ENCODE data around the gene PDLIM4.

The PDLIM4 gene

GRCh38 chr5:132253452-132254320 is 3.8 kb upstream of the PDLIM4 start:
- no peak for DNase-seq (ENCODE audit: low read depth in 2 of 3, low spot score in 1 of 3)

- DNase-seq (ENCODE audit: low read depth in 2 of 3, low spot score in 1 of 3): no peak
Observed at GRCh38 chr5:132254321-132254977, 3.0 kb upstream of the PDLIM4 start.

- no peak for DNase-seq (ENCODE audit: low read depth in 2 of 3, low spot score in 1 of 3)
Observed at GRCh38 chr5:132256086-132256782, 1.3 kb upstream of the PDLIM4 start.

- no peak for DNase-seq (ENCODE audit: low read depth in 2 of 3, low spot score in 1 of 3)
Observed at GRCh38 chr5:132256783-132257130, 739 bp upstream of the PDLIM4 start.

- no peak for DNase-seq (ENCODE audit: low read depth in 2 of 3, low spot score in 1 of 3)
Observed at GRCh38 chr5:132258102-132259068, 889 bp downstream of the PDLIM4 start.

GRCh38 chr5:132259069-132259851 is 1.8 kb downstream of the PDLIM4 start:
- DNase-seq (ENCODE audit: low read depth in 2 of 3, low spot score in 1 of 3): no peak

- no peak for DNase-seq (ENCODE audit: low read depth in 2 of 3, low spot score in 1 of 3)
Observed at GRCh38 chr5:132260051-132260450, 2.6 kb downstream of the PDLIM4 start.

GRCh38 chr5:132260714-132261551 is 3.4 kb downstream of the PDLIM4 start:
- DNase-seq (ENCODE audit: low read depth in 2 of 3, low spot score in 1 of 3): no peak

GRCh38 chr5:132261881-132262845 is 4.7 kb downstream of the PDLIM4 start:
- DNase-seq (ENCODE audit: low read depth in 2 of 3, low spot score in 1 of 3): no peak

GRCh38 chr5:132262882-132263547 is 5.5 kb downstream of the PDLIM4 start:
- DNase-seq (ENCODE audit: low read depth in 2 of 3, low spot score in 1 of 3): no peak

- DNase-seq (ENCODE audit: low read depth in 2 of 3, low spot score in 1 of 3): no peak
Observed at GRCh38 chr5:132263548-132264261, 6.2 kb downstream of the PDLIM4 start.

GRCh38 chr5:132264546-132265335 is 7.2 kb downstream of the PDLIM4 start:
- no peak for DNase-seq (ENCODE audit: low read depth in 2 of 3, low spot score in 1 of 3)

GRCh38 chr5:132265336-132266030 is 8.0 kb downstream of the PDLIM4 start:
- no peak for DNase-seq (ENCODE audit: low read depth in 2 of 3, low spot score in 1 of 3)

- no peak for DNase-seq (ENCODE audit: low read depth in 2 of 3, low spot score in 1 of 3)
Observed at GRCh38 chr5:132266031-132266835, 8.7 kb downstream of the PDLIM4 start.

- DNase-seq (ENCODE audit: low read depth in 2 of 3, low spot score in 1 of 3): no peak
Observed at GRCh38 chr5:132266836-132267160, 9.3 kb downstream of the PDLIM4 start.

Measured in stimulated activated CD4-positive, alpha-beta T cell treated with anti-CD3 and anti-CD28 coated beads, Interleukin-12 subunit alpha, Interleukin-12 subunit beta, amount 100 ng/mL, for 48 hours (primary cell).